PC-9 (cell line): ENCODE data around the gene SCGB2B2.

Experiments used
- CTCF ChIP-seq: fragments of 200-600 bp; sonication (generic); conservative IDR thresholded peaks from 2 replicates; pipeline ENCODE4 v1.6.1; 2017; ENCODE audit warnings: mixed run types, antibody characterized with exemption, mild to moderate bottlenecking, moderate library complexity
- EZH2 ChIP-seq: fragments of 200-600 bp; sonication (generic); IDR thresholded peaks from 2 replicates; pipeline ENCODE4 v1.8.0; 2017; ENCODE audit warnings: antibody characterized with exemption, low read depth

GRCh38 chr19:34645551-34645950, 31.4 kb downstream of the SCGB2B2 start:
- TF ChIP-seq CTCF (no peak), EZH2 (no peak)
